Measurements from ENCODE around the gene JAK2.

DNA sequence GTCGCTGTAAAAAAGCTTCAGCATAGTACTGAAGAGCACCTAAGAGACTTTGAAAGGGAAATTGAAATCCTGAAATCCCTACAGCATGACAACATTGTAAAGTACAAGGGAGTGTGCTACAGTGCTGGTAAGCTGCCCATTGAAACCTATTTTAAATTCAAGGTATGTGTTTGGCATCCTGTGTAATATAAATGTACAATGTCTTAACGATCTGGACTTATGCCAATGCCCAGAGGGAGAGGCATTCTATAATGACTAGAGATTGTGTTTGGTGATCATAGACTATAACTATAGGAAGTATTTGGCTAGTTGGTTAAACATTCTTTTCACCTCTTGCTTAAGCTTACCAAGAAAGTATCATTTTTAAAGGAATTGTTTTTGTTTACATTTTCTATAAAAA is 104.7 kb downstream of the JAK2 start:
- no peak for TF ChIP-seq EZH2 (IDR thresholded peaks at IDR 0.05; ENCODE audit: borderline replicate concordance, low read length)
- TF ChIP-seq, protein P1, sequence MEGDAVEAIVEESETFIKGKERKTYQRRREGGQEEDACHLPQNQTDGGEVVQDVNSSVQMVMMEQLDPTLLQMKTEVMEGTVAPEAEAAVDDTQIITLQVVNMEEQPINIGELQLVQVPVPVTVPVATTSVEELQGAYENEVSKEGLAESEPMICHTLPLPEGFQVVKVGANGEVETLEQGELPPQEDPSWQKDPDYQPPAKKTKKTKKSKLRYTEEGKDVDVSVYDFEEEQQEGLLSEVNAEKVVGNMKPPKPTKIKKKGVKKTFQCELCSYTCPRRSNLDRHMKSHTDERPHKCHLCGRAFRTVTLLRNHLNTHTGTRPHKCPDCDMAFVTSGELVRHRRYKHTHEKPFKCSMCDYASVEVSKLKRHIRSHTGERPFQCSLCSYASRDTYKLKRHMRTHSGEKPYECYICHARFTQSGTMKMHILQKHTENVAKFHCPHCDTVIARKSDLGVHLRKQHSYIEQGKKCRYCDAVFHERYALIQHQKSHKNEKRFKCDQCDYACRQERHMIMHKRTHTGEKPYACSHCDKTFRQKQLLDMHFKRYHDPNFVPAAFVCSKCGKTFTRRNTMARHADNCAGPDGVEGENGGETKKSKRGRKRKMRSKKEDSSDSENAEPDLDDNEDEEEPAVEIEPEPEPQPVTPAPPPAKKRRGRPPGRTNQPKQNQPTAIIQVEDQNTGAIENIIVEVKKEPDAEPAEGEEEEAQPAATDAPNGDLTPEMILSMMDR (IDR thresholded peaks at IDR 0.05; ENCODE audit: low read length): no peak

Measured in OCI-LY1 (cell line).